HG03460 (cell line): Measurements from ENCODE around the gene TOP2A.

Experiments
- ATAC-seq: cut with Tn5 transposase; IDR thresholded peaks from one replicate; pipeline ENCODE4 v1.9.1; 2021; ENCODE audit not compliant: unreplicated experiment

Gene TOP2A

GRCh38 chr17:40360091-40360490 is 57.6 kb downstream of the TOP2A start:
- no peak for ATAC-seq

GRCh38 chr17:40358323-40359038 is 59.2 kb downstream of the TOP2A start:
- no peak for ATAC-seq

- ATAC-seq = no peak
These were observed 60.5 kb downstream of the TOP2A start for GRCh38 chr17:40356990-40357881.

- no peak for ATAC-seq
These were observed 61.6 kb downstream of the TOP2A start for GRCh38 chr17:40355804-40356758.

GRCh38 chr17:40355123-40355803 is 62.4 kb downstream of the TOP2A start:
- no peak for ATAC-seq

GRCh38 chr17:40354221-40355122 is 63.2 kb downstream of the TOP2A start:
- no peak for ATAC-seq

- no peak for ATAC-seq
These were observed 64.8 kb downstream of the TOP2A start for GRCh38 chr17:40352779-40353394.

GRCh38 chr17:40352237-40352778 is 65.4 kb downstream of the TOP2A start:
- no peak for ATAC-seq

- ATAC-seq = no peak
These were observed 66.1 kb downstream of the TOP2A start for GRCh38 chr17:40351359-40352236.

- no peak for ATAC-seq
These were observed 66.9 kb downstream of the TOP2A start for GRCh38 chr17:40350689-40351358.

GRCh38 chr17:40349895-40350688 is 67.6 kb downstream of the TOP2A start:
- ATAC-seq = no peak

GRCh38 chr17:40349477-40349894 is 68.2 kb downstream of the TOP2A start:
- ATAC-seq = no peak

- no peak for ATAC-seq
These were observed 68.9 kb downstream of the TOP2A start for GRCh38 chr17:40348562-40349476.

GRCh38 chr17:40348136-40348504 is 69.6 kb downstream of the TOP2A start:
- ATAC-seq = no peak

- ATAC-seq = no peak
These were observed 70.2 kb downstream of the TOP2A start for GRCh38 chr17:40347319-40348135.
